ENCODE results near the gene OLFM4. TPM values are rescaled to one million over a fixed set of nuclear protein-coding genes. Genes with fewer than 3 reads are reported as not detected.
A peak's percentile ranks its signal among the peaks of the same experiment; 100 is the strongest.

The OLFM4 gene
- total RNA-seq = not detected

- no peak for ATAC-seq (ENCODE audit: low read depth)
- no peaks in the 10 kb centered on the region for H3K27me3 Mint-ChIP-seq
Observed at GRCh38 chr13:53028637-53029203, at the start of gene OLFM4. OLFM4 (plus strand) TSS chr13:53028813; CDS start chr13:53028837, 24 bp downstream.

GRCh38 chr13:52978989-52979388 lies 49.6 kb upstream of the OLFM4 start:
- Mint-ChIP-seq H3K4me1 (no peaks in the 10 kb centered on the region), H3K27me3 (no peaks in the 10 kb centered on the region), H3K4me3 (no peak overlapping the region), H3K9me3 (no peaks in the 10 kb centered on the region), H3K36me3 (no peaks in the 10 kb centered on the region), H3K27ac (no peak overlapping the region)
- POLR2A ChIA-PET = no interaction called here
- ATAC-seq (ENCODE audit: low read depth) = no peak
- no peak for DNase-seq

More at GRCh38 chr13:53028637-53029203, at the start of gene OLFM4:
- H3K9me3 Mint-ChIP-seq = no peaks in the 10 kb centered on the region
- H3K4me3 Mint-ChIP-seq = no peak within 1 kb of the TSS
- H3K27ac Mint-ChIP-seq = no peak within 1 kb of the TSS
- no peaks in the 10 kb centered on the region for H3K36me3 Mint-ChIP-seq
- DNase-seq = no peak
- POLR2A ChIA-PET = no interaction called here
- no peaks in the 10 kb centered on the region for H3K4me1 Mint-ChIP-seq

GRCh38 chr13:52980695-52981094 lies 47.9 kb upstream of the OLFM4 start:
- peaks cover under 1% of the 10 kb centered on the region for H3K27me3 Mint-ChIP-seq

GRCh38 chr13:52983836-52984235 lies 44.8 kb upstream of the OLFM4 start:
- Mint-ChIP-seq H3K27ac (no peak overlapping the region), H3K9me3 (no peaks in the 10 kb centered on the region), H3K27me3 (peaks cover 3% of the 10 kb centered on the region), H3K4me3 (no peak overlapping the region), H3K36me3 (no peaks in the 10 kb centered on the region), H3K4me1 (no peaks in the 10 kb centered on the region)
- POLR2A ChIA-PET = no interaction called here
- ATAC-seq (ENCODE audit: low read depth) (no peak), DNase-seq (no peak)

More at GRCh38 chr13:52980695-52981094, 47.9 kb upstream of the OLFM4 start:
- Mint-ChIP-seq H3K9me3 (no peaks in the 10 kb centered on the region), H3K36me3 (no peaks in the 10 kb centered on the region), H3K27ac (no peak overlapping the region), H3K4me1 (no peaks in the 10 kb centered on the region), H3K4me3 (no peak overlapping the region)
- DNase-seq (no peak), ATAC-seq (ENCODE audit: low read depth) (no peak)
- POLR2A ChIA-PET = no interaction called here

- Mint-ChIP-seq H3K4me3 (no peak overlapping the region), H3K4me1 (no peaks in the 10 kb centered on the region), H3K36me3 (no peaks in the 10 kb centered on the region), H3K27me3 (peaks cover 3% of the 10 kb centered on the region), H3K9me3 (no peaks in the 10 kb centered on the region), H3K27ac (no peak overlapping the region)
- POLR2A ChIA-PET = no interaction called here
- ATAC-seq (ENCODE audit: low read depth) (no peak), DNase-seq (no peak)
Observed at GRCh38 chr13:52984881-52985363, 43.7 kb upstream of the OLFM4 start.

- ATAC-seq (ENCODE audit: low read depth) (no peak), DNase-seq (no peak)
- H3K4me3 Mint-ChIP-seq = no peak overlapping the region
- no peaks in the 10 kb centered on the region for H3K4me1 Mint-ChIP-seq
- no peaks in the 10 kb centered on the region for H3K27me3 Mint-ChIP-seq
- POLR2A ChIA-PET = no interaction called here
- H3K27ac Mint-ChIP-seq = no peak overlapping the region
- no peaks in the 10 kb centered on the region for H3K9me3 Mint-ChIP-seq
- no peaks in the 10 kb centered on the region for H3K36me3 Mint-ChIP-seq
Observed at GRCh38 chr13:52991344-52992020, 37.1 kb upstream of the OLFM4 start.

GRCh38 chr13:52992110-52992509 lies 36.5 kb upstream of the OLFM4 start:
- no peaks in the 10 kb centered on the region for H3K9me3 Mint-ChIP-seq
- ATAC-seq (ENCODE audit: low read depth) (no peak), DNase-seq (no peak)
- H3K27me3 Mint-ChIP-seq = no peaks in the 10 kb centered on the region
- H3K36me3 Mint-ChIP-seq = no peaks in the 10 kb centered on the region
- POLR2A ChIA-PET = no interaction called here
- no peak overlapping the region for H3K4me3 Mint-ChIP-seq
- no peak overlapping the region for H3K27ac Mint-ChIP-seq
- H3K4me1 Mint-ChIP-seq = no peaks in the 10 kb centered on the region

- POLR2A ChIA-PET = no interaction called here
- DNase-seq = no peak
- Mint-ChIP-seq H3K36me3 (no peaks in the 10 kb centered on the region), H3K27ac (no peak overlapping the region), H3K27me3 (no peaks in the 10 kb centered on the region), H3K4me3 (no peak overlapping the region), H3K9me3 (no peaks in the 10 kb centered on the region), H3K4me1 (no peaks in the 10 kb centered on the region)
- no peak for ATAC-seq (ENCODE audit: low read depth)
Observed at GRCh38 chr13:52994051-52994450, 34.6 kb upstream of the OLFM4 start.

- no peak for ATAC-seq (ENCODE audit: low read depth)
- no peaks in the 10 kb centered on the region for H3K27me3 Mint-ChIP-seq
Observed at GRCh38 chr13:52994865-52995264, 33.7 kb upstream of the OLFM4 start.

GRCh38 chr13:52995946-52996345 lies 32.7 kb upstream of the OLFM4 start:
- no peaks in the 10 kb centered on the region for H3K9me3 Mint-ChIP-seq
- DNase-seq = no peak
- H3K27ac Mint-ChIP-seq = no peak overlapping the region
- no peaks in the 10 kb centered on the region for H3K27me3 Mint-ChIP-seq
- no peaks in the 10 kb centered on the region for H3K36me3 Mint-ChIP-seq
- POLR2A ChIA-PET = no interaction called here
- H3K4me3 Mint-ChIP-seq = no peak overlapping the region
- ATAC-seq (ENCODE audit: low read depth) = no peak
- H3K4me1 Mint-ChIP-seq = peaks cover 2% of the 10 kb centered on the region

More at GRCh38 chr13:52994865-52995264, 33.7 kb upstream of the OLFM4 start:
- no peaks in the 10 kb centered on the region for H3K36me3 Mint-ChIP-seq
- no peak overlapping the region for H3K27ac Mint-ChIP-seq
- peaks cover 2% of the 10 kb centered on the region for H3K4me1 Mint-ChIP-seq
- POLR2A ChIA-PET = no interaction called here
- H3K4me3 Mint-ChIP-seq = no peak overlapping the region
- no peaks in the 10 kb centered on the region for H3K9me3 Mint-ChIP-seq
- no peak for DNase-seq

- POLR2A ChIA-PET = no interaction called here
- Mint-ChIP-seq H3K27me3 (no peaks in the 10 kb centered on the region), H3K4me1 (peaks cover 2% of the 10 kb centered on the region), H3K4me3 (no peak overlapping the region), H3K9me3 (no peaks in the 10 kb centered on the region), H3K36me3 (no peaks in the 10 kb centered on the region), H3K27ac (no peak overlapping the region)
- DNase-seq (no peak), ATAC-seq (ENCODE audit: low read depth) (no peak)
Observed at GRCh38 chr13:52997951-52998876, 30.4 kb upstream of the OLFM4 start.

- ATAC-seq (ENCODE audit: low read depth) (peak; percentile 30), DNase-seq (no peak)
- Mint-ChIP-seq H3K27ac (no peak overlapping the region), H3K9me3 (no peaks in the 10 kb centered on the region), H3K4me3 (no peak overlapping the region), H3K36me3 (no peaks in the 10 kb centered on the region), H3K4me1 (peaks cover 2% of the 10 kb centered on the region), H3K27me3 (no peaks in the 10 kb centered on the region)
- POLR2A ChIA-PET = no interaction called here
Observed at GRCh38 chr13:52999093-52999696, 29.4 kb upstream of the OLFM4 start.

GRCh38 chr13:53001444-53002225 lies 27.0 kb upstream of the OLFM4 start:
- Mint-ChIP-seq H3K4me1 (peaks cover 2% of the 10 kb centered on the region), H3K9me3 (no peaks in the 10 kb centered on the region), H3K4me3 (no peak overlapping the region), H3K27me3 (no peaks in the 10 kb centered on the region), H3K27ac (no peak overlapping the region), H3K36me3 (no peaks in the 10 kb centered on the region)
- no peak for ATAC-seq (ENCODE audit: low read depth)
- POLR2A ChIA-PET = no interaction called here
- no peak for DNase-seq
